ENCODE results near the gene ACSL1.

ACSL1 gene

DNA sequence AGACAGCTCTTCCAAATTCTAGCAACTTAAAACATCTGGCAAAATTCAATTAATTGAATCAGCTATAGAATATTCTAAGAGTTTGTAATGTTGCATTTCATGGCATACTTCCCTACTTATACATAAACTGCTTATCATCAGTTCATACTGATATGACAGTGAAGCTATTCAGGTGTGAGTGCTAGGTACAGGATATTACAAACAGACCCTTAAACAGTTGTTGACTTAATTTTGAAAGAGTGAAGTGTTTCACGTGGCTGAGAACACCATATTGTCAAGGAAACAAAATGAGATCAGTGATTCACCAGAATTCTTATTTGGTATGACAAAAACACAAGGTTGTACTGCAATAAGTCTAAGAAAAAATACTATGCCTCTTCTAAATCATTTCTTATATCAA lies 119.3 kb downstream of the ACSL1 start:
- DNase-seq, result no peak

DNA sequence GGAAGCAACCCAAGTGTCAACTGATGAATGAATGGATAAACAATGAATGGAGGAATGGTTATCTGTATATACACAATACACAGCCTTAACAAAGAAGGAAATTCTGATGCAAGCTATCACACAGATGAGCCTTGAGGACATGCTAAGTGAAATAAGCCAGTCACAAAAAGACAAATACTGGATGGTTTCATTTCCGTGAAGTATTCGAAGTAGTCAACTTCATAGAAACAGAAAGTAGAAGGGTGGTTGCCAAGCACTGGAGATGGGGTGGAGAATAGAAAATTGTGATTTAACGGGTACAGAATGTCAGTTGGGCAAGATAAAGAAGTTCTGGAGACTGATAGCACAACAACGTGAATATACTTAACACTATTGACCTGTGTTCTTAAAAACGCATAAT lies 120.1 kb downstream of the ACSL1 start:
- no peak for DNase-seq
